GM18861 (cell line): ENCODE data around the gene ZBTB34.
"Not testable (repeated sequence)": the region's sequence is repeated elsewhere in the genome, so short reads cannot be mapped to it uniquely, and the experiment has no call there.

Experiments
- ATAC-seq: cut with Tn5 transposase; IDR thresholded peaks from one replicate; pipeline ENCODE4 v1.9.1; 2021; ENCODE audit not compliant: unreplicated experiment

ZBTB34 gene, protein sequence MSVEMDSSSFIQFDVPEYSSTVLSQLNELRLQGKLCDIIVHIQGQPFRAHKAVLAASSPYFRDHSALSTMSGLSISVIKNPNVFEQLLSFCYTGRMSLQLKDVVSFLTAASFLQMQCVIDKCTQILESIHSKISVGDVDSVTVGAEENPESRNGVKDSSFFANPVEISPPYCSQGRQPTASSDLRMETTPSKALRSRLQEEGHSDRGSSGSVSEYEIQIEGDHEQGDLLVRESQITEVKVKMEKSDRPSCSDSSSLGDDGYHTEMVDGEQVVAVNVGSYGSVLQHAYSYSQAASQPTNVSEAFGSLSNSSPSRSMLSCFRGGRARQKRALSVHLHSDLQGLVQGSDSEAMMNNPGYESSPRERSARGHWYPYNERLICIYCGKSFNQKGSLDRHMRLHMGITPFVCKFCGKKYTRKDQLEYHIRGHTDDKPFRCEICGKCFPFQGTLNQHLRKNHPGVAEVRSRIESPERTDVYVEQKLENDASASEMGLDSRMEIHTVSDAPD

GRCh38 chr9:126860077-126860756 is at the start of gene ZBTB34:
Gene ZBTB34 (plus strand): TSS chr9:126860639. CDS start chr9:126879400, 18,761 bp downstream.
- ATAC-seq: peak; percentile 68

DNA sequence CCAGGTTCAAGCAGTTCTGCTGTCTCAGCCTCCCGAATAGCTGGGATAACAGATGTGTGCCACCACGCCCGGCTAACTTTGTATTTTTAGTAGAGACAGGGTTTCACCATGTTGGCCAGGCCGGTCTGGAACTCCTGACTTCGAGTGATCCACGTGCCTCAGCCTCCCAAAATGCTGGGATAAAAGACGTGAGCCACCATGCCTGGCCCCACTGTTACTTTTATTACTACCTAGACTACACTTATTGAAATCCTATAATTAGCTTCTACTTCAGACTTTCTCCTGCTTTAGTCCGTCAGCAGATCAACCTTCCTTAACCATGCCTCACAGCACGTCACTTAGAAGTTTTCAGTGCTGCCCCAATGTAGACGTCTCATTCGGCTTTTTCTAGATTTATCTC is 47.4 kb upstream of the ZBTB34 start:
- no peak for ATAC-seq

GRCh38 chr9:126814091-126814490 is 46.3 kb upstream of the ZBTB34 start:
- no peak for ATAC-seq

GRCh38 chr9:126817615-126818014 is 42.8 kb upstream of the ZBTB34 start:
- ATAC-seq: not testable (repeated sequence)

GRCh38 chr9:126818482-126818881 is 42.0 kb upstream of the ZBTB34 start:
- no peak for ATAC-seq

DNA sequence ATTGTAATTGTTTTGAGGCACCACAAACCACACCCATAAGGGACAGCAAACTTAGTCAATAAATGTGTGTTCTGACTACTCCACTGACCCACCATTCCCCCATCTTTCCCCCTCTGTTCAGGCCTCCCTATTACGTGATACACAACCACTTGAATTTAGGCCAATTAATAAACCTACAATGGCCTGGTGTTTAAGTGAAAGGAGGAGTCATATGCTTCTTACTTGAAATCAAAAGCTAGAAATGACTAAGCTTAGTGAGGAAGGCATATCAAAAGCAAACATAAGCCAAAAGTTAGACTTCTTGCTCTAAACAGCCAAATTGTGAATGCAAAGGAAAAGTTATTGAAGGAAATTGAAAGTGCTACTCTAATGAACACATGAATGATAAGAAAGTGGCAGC is 41.0 kb upstream of the ZBTB34 start:
- ATAC-seq: no peak

DNA sequence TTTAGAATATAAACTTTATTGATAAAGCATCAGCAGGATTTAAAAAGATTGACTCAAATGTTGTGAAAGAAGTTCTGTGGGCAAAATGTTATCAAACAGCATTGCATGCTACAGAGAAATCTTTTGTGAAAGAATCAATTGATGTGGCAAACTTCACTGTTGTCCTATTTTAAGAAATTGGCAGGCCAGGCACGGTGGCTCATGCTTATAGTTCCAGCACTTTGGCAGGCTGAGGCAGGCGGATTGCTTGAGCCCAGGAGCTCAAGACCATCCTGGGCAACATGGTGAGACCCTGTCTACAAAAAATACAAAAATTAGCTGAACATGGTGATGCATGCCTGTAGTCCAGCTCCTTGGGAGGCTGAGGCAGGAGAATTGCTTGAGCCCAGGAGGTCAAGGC is 38.2 kb upstream of the ZBTB34 start:
- ATAC-seq: no peak

DNA sequence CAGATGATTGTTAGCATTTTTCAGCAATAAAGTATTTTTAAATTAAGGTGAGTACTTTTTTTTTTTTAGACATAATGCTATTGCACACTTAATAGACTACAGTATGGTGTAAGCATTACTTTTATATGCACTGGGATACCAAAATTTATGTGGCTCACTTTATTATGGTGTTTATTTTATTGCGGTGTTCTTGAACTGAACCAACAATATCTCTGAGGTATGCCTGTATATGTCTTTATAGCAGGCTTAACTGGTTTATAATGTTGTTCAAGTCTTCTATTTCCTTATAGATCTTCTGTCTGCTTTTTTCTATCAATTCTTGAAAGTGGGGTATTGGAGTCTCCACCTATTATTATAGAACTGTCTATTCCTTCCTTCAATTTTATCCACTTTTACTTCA is 37.6 kb upstream of the ZBTB34 start:
- ATAC-seq: no peak

- ATAC-seq: not testable (repeated sequence)
Measured at GRCh38 chr9:126824052-126824451, 36.4 kb upstream of the ZBTB34 start.

- ATAC-seq: no peak
Measured at GRCh38 chr9:126827227-126827626, 33.2 kb upstream of the ZBTB34 start.

DNA sequence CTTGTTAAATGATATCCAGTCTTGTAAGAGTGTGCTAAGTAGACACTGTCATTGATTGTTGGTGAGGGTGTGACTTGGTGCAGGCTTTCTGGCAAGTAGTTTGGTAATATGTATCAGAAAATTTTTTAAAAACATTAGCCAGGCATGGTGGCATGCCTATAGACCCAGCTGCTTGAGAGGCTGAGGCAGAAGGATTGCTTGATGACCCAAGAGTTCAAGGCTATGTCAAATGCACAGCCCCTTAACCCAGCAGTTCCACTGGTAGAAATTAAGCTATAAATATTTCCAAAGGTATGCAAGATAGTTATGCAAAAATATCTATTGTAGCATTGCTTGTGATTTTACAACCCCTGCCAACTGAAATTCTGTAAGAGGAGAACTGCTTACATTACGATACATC is 31.4 kb upstream of the ZBTB34 start:
- no peak for ATAC-seq

DNA sequence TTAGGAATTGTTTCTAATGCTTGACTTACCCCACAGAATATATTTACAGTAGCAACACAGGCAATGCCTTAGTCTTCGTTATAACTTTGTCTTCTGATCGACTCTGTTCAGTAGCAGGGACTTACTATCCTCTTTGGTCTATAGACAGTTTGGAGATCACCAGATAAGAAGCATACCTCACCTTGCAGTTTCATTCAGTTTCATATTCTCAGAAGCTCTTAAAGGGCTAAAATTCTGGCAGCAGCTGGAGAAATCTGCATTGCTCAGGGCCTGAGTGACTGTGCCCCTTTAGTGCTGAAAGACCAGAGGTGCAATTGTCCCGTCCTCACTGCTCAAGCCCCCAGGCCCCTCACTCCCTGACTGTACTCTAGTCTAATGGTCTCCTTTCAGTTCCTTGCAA is 29.6 kb upstream of the ZBTB34 start:
- ATAC-seq: no peak

GRCh38 chr9:126832440-126832839 is 28.0 kb upstream of the ZBTB34 start:
- no peak for ATAC-seq

DNA sequence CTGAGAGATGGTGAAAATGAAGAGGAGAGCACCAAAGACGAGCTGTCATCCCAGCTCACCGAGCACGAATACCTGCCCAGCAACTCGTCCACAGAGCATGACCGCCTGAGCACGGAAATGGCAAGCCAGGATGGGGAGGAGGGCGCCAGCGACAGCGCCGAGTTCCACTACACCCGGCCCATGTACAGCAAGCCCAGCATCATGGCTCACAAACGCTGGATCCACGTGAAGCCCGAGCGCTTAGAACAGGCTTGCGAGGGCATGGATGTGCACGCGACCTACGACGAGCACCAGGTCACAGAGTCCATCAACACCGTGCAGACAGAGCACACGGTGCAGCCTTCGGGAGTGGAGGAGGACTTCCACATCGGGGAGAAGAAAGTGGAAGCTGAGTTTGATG is 27.4 kb upstream of the ZBTB34 start:
- no peak for ATAC-seq

- ATAC-seq: no peak
Measured at GRCh38 chr9:126833710-126834345, 26.6 kb upstream of the ZBTB34 start.

DNA sequence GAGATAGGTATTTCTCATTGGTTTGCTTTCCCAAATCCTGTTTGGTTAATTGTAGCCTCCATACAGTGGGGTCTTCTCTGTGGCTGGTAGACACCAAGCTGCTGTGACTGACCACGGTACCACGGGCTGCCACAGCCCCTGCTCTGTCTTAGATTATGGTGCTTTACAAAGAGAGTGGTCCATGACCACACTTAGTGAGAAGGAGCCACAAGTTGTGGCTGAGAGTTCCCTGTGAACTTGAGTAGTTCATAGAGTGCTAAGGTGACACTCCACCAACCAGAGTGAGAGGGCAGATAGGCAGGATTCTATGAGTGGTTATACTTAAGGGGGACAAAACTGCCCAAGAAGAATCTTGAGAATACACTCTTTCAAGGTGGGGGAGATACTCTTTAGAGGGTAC is 25.8 kb upstream of the ZBTB34 start:
- no peak for ATAC-seq

GRCh38 chr9:126836216-126836615 is 24.2 kb upstream of the ZBTB34 start:
- no peak for ATAC-seq

- ATAC-seq: no peak
Measured at GRCh38 chr9:126838055-126838811, 22.2 kb upstream of the ZBTB34 start.

- no peak for ATAC-seq
Measured at GRCh38 chr9:126838895-126839294, 21.5 kb upstream of the ZBTB34 start.

GRCh38 chr9:126839301-126839700 is 21.1 kb upstream of the ZBTB34 start:
- ATAC-seq: no peak

DNA sequence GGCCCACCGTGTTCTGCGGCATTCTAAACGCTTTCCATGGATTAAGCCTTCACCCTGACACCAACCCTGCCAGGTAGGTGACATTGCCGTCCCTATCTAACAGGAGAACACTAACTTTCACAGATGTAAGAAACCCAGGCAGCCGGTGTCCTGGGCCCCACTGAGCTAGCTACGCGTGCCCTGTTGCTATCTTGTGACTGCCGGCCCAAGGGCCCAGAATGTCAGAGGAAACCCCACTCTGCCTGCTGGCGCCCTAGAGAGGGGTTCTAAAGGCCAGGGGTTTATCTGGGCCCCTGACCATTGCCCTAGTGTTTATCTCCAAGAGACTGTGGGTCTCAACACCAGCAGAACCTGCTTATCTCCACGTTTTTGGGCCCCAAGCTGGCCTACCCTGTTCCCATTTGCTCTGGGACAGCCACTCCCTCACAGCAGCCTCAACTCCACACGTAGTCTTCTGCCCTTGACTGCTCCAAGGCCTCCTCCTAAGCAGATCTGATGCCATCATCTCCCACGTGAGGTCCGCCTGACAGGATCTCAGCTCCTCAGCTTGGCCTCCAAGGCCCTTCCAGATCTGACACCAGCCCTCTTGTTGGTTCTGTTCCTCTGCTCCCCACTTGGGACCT is 18.1 kb upstream of the ZBTB34 start:
- no peak for ATAC-seq
